GM12801 (cell line): ENCODE measurements around the gene FBXO2.

Source experiments
- CTCF ChIP-seq: IDR thresholded peaks from one replicate; pipeline ENCODE4 v1.5.1; 2011; ENCODE audit warnings: control low read depth; ENCODE audit not compliant: insufficient read length; ENCODE audit errors: extremely low read depth

The FBXO2 gene

GRCh38 chr1:11611638-11612327 lies 42.4 kb downstream of the FBXO2 start:
- no peak for TF ChIP-seq CTCF

GRCh38 chr1:11610629-11611180 lies 43.5 kb downstream of the FBXO2 start:
- TF ChIP-seq CTCF, result no peak

GRCh38 chr1:11606775-11607174 lies 47.5 kb downstream of the FBXO2 start:
- no peak for TF ChIP-seq CTCF

- no peak for TF ChIP-seq CTCF
Observed at GRCh38 chr1:11602981-11603380, 51.2 kb downstream of the FBXO2 start.

GRCh38 chr1:11602424-11602823 lies 51.8 kb downstream of the FBXO2 start:
- TF ChIP-seq CTCF, result no peak

GRCh38 chr1:11600836-11601235 lies 53.4 kb downstream of the FBXO2 start:
- TF ChIP-seq CTCF, result no peak

GRCh38 chr1:11599891-11600576 lies 54.2 kb downstream of the FBXO2 start:
- no peak for TF ChIP-seq CTCF
